Common myeloid progenitor, CD34-positive (primary cell): ENCODE measurements around the gene KRT9.

Experiments
- CTCF ChIA-PET: fragments of 350-600 bp; sonication (Branson Sonifier 250); formaldehyde crosslinking; loops from one replicate; lab custom pipeline; 2021; ENCODE audit warnings: antibody characterized with exemption; lab: Charles Lee
- POLR2A ChIA-PET: fragments of 350-600 bp; sonication (Branson Sonifier 250); formaldehyde crosslinking; loops from one replicate; lab custom pipeline; 2021; ENCODE audit warnings: antibody characterized with exemption; lab: Charles Lee
- DNase-seq, 3 donors: peaks; one replicate each; pipeline versions ENCODE4 v3.0.0 to v3.0.0-alpha.2; 2013
- H3K27ac ChIP-seq, 2 experiments: 1 replicate in 1 of 2; 2 replicates in 1 of 2; pipeline ENCODE4 v1.7.0; 2013; ENCODE audit warnings: inconsistent platforms in 2 of 2, low read length in 2 of 2, mild to moderate bottlenecking in 2 of 2, low read depth in 1 of 2, moderate library complexity in 1 of 2; ENCODE audit not compliant: severe bottlenecking in 2 of 2, insufficient read depth in 1 of 2, poor library complexity in 1 of 2
- H3K27me3 ChIP-seq, 5 experiments: replicated peaks in 2 of 5; 1 replicate in 3 of 5; 2 replicates in 2 of 5; pipeline versions ENCODE4 v1.6.1 to v1.7.0; 2013; ENCODE audit warnings: low read length in 4 of 5, mild to moderate bottlenecking in 2 of 5, moderate library complexity in 2 of 5, inconsistent platforms in 1 of 5; ENCODE audit not compliant: insufficient read depth in 5 of 5, control insufficient read depth in 4 of 5
- H3K36me3 ChIP-seq, 4 experiments: 1 replicate in 2 of 4; 2 replicates in 2 of 4; pipeline versions ENCODE4 v1.6.1 to v1.7.0; 2013; ENCODE audit warnings: low read length in 3 of 4, control low read depth in 1 of 4, mild to moderate bottlenecking in 1 of 4; ENCODE audit not compliant: control insufficient read depth in 4 of 4, insufficient read depth in 4 of 4
- H3K4me1 ChIP-seq, 4 experiments: 1 replicate in 3 of 4; 2 replicates in 1 of 4; pipeline versions ENCODE4 v1.6.1 to v1.7.1; 2013; ENCODE audit warnings: low read length in 3 of 4, mild to moderate bottlenecking in 3 of 4, control low read depth in 1 of 4, inconsistent platforms in 1 of 4, moderate library complexity in 1 of 4; ENCODE audit not compliant: control insufficient read depth in 4 of 4, insufficient read depth in 4 of 4; ENCODE audit errors: control extremely low read depth in 1 of 4
- H3K4me3 ChIP-seq, 7 experiments: 1 replicate in 4 of 7; 2 replicates in 3 of 7; pipeline versions ENCODE4 v1.5.1 to v1.7.0; 2013; ENCODE audit warnings: mild to moderate bottlenecking in 7 of 7, low read length in 6 of 7, moderate library complexity in 6 of 7, inconsistent platforms in 2 of 7, low read depth in 2 of 7, control low read depth in 1 of 7; ENCODE audit not compliant: insufficient read depth in 4 of 7, control insufficient read depth in 1 of 7; ENCODE audit errors: extremely low read depth in 1 of 7
- H3K9me3 ChIP-seq, 5 experiments: 1 replicate in 4 of 5; 2 replicates in 1 of 5; pipeline versions ENCODE4 v1.6.1 to v1.7.1; 2013; ENCODE audit warnings: low read length in 4 of 5, mild to moderate bottlenecking in 2 of 5, inconsistent platforms in 1 of 5, low read depth in 1 of 5, moderate library complexity in 1 of 5; ENCODE audit not compliant: control insufficient read depth in 4 of 5, insufficient read depth in 2 of 5; ENCODE audit errors: control extremely low read depth in 1 of 5
- WGBS: methylation state at CpG from one replicate; pipeline ENCODE4 v1.1.5; 2013; ENCODE audit not compliant: insufficient coverage; 5-methylcytosine and 5-hydroxymethylcytosine counted together

Gene KRT9

GRCh38 chr17:41518031-41518430 lies 53.8 kb downstream of the KRT9 start:
- Histone ChIP-seq H3K27me3 (peaks cover 0 to 5% (median 0%) of the 10 kb centered on the region in 5 experiments), H3K4me1 (peaks cover 0 to 7% (median under 1%) of the 10 kb centered on the region in 4 experiments), H3K4me3 (no peak overlapping the region), H3K9me3 (no peaks in the 10 kb centered on the region), H3K27ac (no peak overlapping the region), H3K36me3 (no peaks in the 10 kb centered on the region)
- ChIA-PET POLR2A (no interaction called here), CTCF (interaction anchor here (1.3 kb wide), 1 partner anchor 665 kb away, joined by 3 read pairs; no protein-coding TSS in a partner anchor)
- DNase-seq = no peak
- 95% methylated on average over 2 of the region's 3 CpGs for WGBS

DNA sequence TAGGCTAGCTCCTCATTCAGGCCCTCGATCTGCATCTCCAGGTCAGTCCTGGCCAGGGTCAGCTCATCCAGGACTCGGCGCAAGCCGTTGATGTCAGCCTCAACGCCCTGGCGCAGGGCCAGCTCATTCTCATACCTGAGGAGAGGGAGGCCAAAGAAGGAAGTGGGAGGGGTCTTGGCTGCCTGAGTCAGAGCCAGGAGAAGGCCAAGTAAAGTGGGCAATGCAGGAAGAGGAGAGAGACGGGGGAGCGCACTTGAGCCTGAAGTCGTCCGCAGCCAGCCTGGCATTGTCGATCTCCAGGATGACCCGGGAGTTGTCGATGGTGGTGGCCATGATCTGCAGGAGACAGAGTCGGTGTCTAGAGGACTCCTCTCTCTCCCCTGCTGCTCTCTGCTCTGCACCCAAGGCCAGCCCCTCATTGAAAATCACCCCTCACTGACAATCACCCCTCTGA lies 55.0 kb downstream of the KRT9 start:
- no peak overlapping the region for H3K4me3 ChIP-seq
- peaks cover 0 to 5% (median 0%) of the 10 kb centered on the region in 5 experiments for H3K27me3 ChIP-seq
- no peak overlapping the region for H3K27ac ChIP-seq
- CTCF ChIA-PET = no interaction called here
- POLR2A ChIA-PET = no interaction called here
- 95% methylated on average over 12 of the region's 14 CpGs for WGBS
- DNase-seq = no peak
- H3K36me3 ChIP-seq = no peaks in the 10 kb centered on the region
- no peaks in the 10 kb centered on the region for H3K9me3 ChIP-seq
- peaks cover 0 to 8% (median 6%) of the 10 kb centered on the region in 4 experiments for H3K4me1 ChIP-seq

DNA sequence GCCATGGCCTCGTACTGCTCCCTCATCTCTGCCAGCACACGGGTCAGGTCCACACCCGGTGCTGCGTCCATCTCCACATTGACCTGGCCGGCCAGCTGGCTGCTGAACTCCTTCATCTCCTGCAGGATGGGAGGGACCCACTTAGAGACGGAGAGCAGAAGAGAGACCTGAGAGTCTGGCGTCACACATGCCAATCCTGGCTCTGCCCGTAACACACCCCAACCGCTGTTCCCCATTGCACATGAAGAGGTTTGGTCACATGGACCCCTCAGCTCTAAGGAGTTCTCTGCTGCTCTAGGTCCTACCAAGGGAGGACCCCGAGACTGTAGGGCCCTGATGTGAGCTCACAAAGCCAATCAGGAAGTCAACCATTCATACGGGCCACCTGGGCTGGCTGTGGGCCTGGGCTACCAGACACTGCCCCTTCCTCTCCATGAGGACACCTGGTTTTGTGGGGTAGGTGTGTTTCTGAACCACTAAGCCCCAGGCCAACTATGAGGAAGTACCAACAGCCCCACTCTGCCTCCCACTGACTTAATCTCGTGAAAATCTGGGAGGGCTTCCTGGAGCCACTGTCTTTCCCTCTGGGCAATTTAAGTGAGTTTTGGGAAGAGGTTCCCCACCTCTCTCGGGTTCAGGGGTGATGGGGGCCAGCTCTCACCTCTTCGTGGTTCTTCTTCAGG lies 55.6 kb downstream of the KRT9 start:
- no peak for DNase-seq
- H3K36me3 ChIP-seq = no peaks in the 10 kb centered on the region
- ChIA-PET CTCF (no interaction called here), POLR2A (no interaction called here)
- WGBS = 96% methylated on average over 11 of the region's 14 CpGs
- no peak overlapping the region for H3K4me3 ChIP-seq
- H3K4me1 ChIP-seq = peaks cover 0 to 8% (median 4%) of the 10 kb centered on the region in 4 experiments
- H3K27ac ChIP-seq = no peak overlapping the region
- no peaks in the 10 kb centered on the region for H3K9me3 ChIP-seq
- H3K27me3 ChIP-seq = peaks cover 0 to 5% (median 0%) of the 10 kb centered on the region in 5 experiments
